ENCODE results near the gene CD2.

- TF ChIP-seq CTCF (IDR thresholded peaks at IDR 0.05 in 4 of 5, conservative IDR thresholded peaks at IDR 0.05 in 1 of 5) (no peak), POLR2A (IDR thresholded peaks at IDR 0.05) (no peak)
Measured at GRCh38 chr1:116765962-116766361, 11.7 kb downstream of the CD2 start.
